Measurements from ENCODE around the gene LY6G6C. TPM values are rescaled to one million over a fixed set of nuclear protein-coding genes. Genes with fewer than 3 reads are reported as not detected.
A peak's percentile ranks its signal among the peaks of the same experiment; 100 is the strongest.

The LY6G6C gene
- polyA plus RNA-seq, 3 donors = 0.27 TPM; not detected in 2

GRCh38 chr6:31701666-31702404 lies 19.7 kb downstream of the LY6G6C start:
- H3K4me3 ChIP-seq (replicated peaks in 1 of 3; ENCODE audit: low read depth in 2 of 3, low read length in 3 of 3) = peak overlapping the region; percentile 92 to 98 (median 97)
- peaks cover 53% of the 10 kb centered on the region for H3K79me2 ChIP-seq (ENCODE audit: insufficient read depth, low read length)
- peak overlapping the region in 1 of 2 donors; percentile 96 for H3K27ac ChIP-seq (ENCODE audit: low read depth in 1 of 2, low read length in 2 of 2)
- H4K20me1 ChIP-seq (ENCODE audit: insufficient read depth, low read length) = peaks cover 34% of the 10 kb centered on the region
- peaks cover 20 to 44% of the 10 kb centered on the region in 2 donors for H3K36me3 ChIP-seq (replicated peaks in 1 of 2; ENCODE audit: control insufficient read depth in 1 of 2, insufficient read depth in 2 of 2, low read length in 2 of 2)
- H3K27me3 ChIP-seq (ENCODE audit: control insufficient read depth in 2 of 2, insufficient read depth in 2 of 2, low read length in 2 of 2) = no peaks in the 10 kb centered on the region
- Mint-ChIP-seq H3K9me3 (no peaks in the 10 kb centered on the region), H3K27me3 (ENCODE audit: low read depth in 3 of 3) (peaks cover 0 to 1% (median 0%) of the 10 kb centered on the region in 3 donors), H3K4me3 (peak overlapping the region; percentile 98 to 100), H3K36me3 (peaks cover 27 to 43% of the 10 kb centered on the region in 2 donors), H3K27ac (peak overlapping the region; percentile 99 to 100 (median 99)), H3K4me1 (peaks cover 29% of the 10 kb centered on the region)
- peaks cover 20 to 26% of the 10 kb centered on the region in 2 donors for H3K4me1 ChIP-seq (ENCODE audit: control insufficient read depth in 1 of 2, insufficient read depth in 2 of 2, low read length in 2 of 2)
- H3K4me2 ChIP-seq (replicated peaks; ENCODE audit: extremely low read depth, low read length, poor library complexity, severe bottlenecking) = peak overlapping the region; percentile 85
- TF ChIP-seq CTCF (IDR thresholded peaks at IDR 0.05) = no peak
- H2AFZ ChIP-seq (ENCODE audit: insufficient read depth, low read depth, low read length, poor library complexity, severe bottlenecking) = peak overlapping the region; percentile 76
- intact Hi-C loops (cut with micrococcal nuclease) = loop anchor here in 1 of 2 donors (2.0 to 5.0 kb wide), 2 partner anchors 25 to 35 kb away; partner anchors contain the start of genes CSNK2B and LY6G5B
- DNase-seq = no peak
- no peaks in the 10 kb centered on the region for H3K9me3 ChIP-seq (replicated peaks in 1 of 2; ENCODE audit: control insufficient read depth in 1 of 2, insufficient read depth in 1 of 2, low read length in 2 of 2)
- WGBS (ENCODE audit: insufficient coverage) = 50% methylated on average over 6 of the region's 7 CpGs
- peak overlapping the region; percentile 82 for H3K9ac ChIP-seq (ENCODE audit: insufficient read depth, low read length, poor library complexity, severe bottlenecking)

GRCh38 chr6:31700740-31701401 lies 20.7 kb downstream of the LY6G6C start:
- Mint-ChIP-seq H3K4me1 (peaks cover 29% of the 10 kb centered on the region), H3K9me3 (no peaks in the 10 kb centered on the region), H3K27ac (peak overlapping the region in 5 of 7 donors; percentile 1 to 58 (median 38)), H3K36me3 (peaks cover 33 to 53% of the 10 kb centered on the region in 2 donors), H3K4me3 (no peak overlapping the region), H3K27me3 (ENCODE audit: low read depth in 3 of 3) (peaks cover 0 to 1% (median 0%) of the 10 kb centered on the region in 3 donors)
- Histone ChIP-seq H3K27me3 (ENCODE audit: control insufficient read depth in 2 of 2, insufficient read depth in 2 of 2, low read length in 2 of 2) (no peaks in the 10 kb centered on the region), H4K20me1 (ENCODE audit: insufficient read depth, low read length) (peaks cover 34% of the 10 kb centered on the region), H3K4me1 (ENCODE audit: control insufficient read depth in 1 of 2, insufficient read depth in 2 of 2, low read length in 2 of 2) (peaks cover 20 to 26% of the 10 kb centered on the region in 2 donors), H3K27ac (ENCODE audit: low read depth in 1 of 2, low read length in 2 of 2) (peak overlapping the region in 1 of 2 donors; percentile 96), H3K4me3 (replicated peaks in 1 of 3; ENCODE audit: low read depth in 2 of 3, low read length in 3 of 3) (peak overlapping the region in 1 of 3 experiments; percentile 97), H3K9me3 (replicated peaks in 1 of 2; ENCODE audit: control insufficient read depth in 1 of 2, insufficient read depth in 1 of 2, low read length in 2 of 2) (no peaks in the 10 kb centered on the region), H3K9ac (ENCODE audit: insufficient read depth, low read length, poor library complexity, severe bottlenecking) (no peak overlapping the region), H3K79me2 (ENCODE audit: insufficient read depth, low read length) (peaks cover 53% of the 10 kb centered on the region), H3K36me3 (replicated peaks in 1 of 2; ENCODE audit: control insufficient read depth in 1 of 2, insufficient read depth in 2 of 2, low read length in 2 of 2) (peaks cover 28 to 54% of the 10 kb centered on the region in 2 donors), H3K4me2 (replicated peaks; ENCODE audit: extremely low read depth, low read length, poor library complexity, severe bottlenecking) (peak overlapping the region; percentile 85), H2AFZ (ENCODE audit: insufficient read depth, low read depth, low read length, poor library complexity, severe bottlenecking) (no peak overlapping the region)
- DNase-seq = no peak
- WGBS (ENCODE audit: insufficient coverage) = no CpG with 5 or more reads among the region's 5 CpGs
- TF ChIP-seq CTCF (IDR thresholded peaks at IDR 0.05) = no peak
- intact Hi-C loops (cut with micrococcal nuclease) = loop anchor here in 1 of 2 donors (5.0 kb wide), 1 partner anchor 34 kb away; the partner anchor contains the start of genes CSNK2B and LY6G5B

All from CD14-positive monocyte (primary cell).